H9 (cell line): Measurements from ENCODE around the gene PTPN21. TPM values are rescaled to one million over a fixed set of nuclear protein-coding genes. Genes with fewer than 3 reads are reported as not detected.

ENCODE experiments used
- DNase-seq: peaks from one replicate; pipeline ENCODE4 v3.0.0-alpha.2; 2017
- H2AFZ ChIP-seq: one replicate; pipeline ENCODE4 v1.6.1; 2013; ENCODE audit warnings: mild to moderate bottlenecking, low read length, control low read depth, moderate library complexity
- H2AK5ac ChIP-seq: 2 replicates; pipeline ENCODE4 v1.6.1; 2013; ENCODE audit warnings: low read length, control low read depth, mixed read lengths; ENCODE audit not compliant: insufficient read length
- H2BK120ac ChIP-seq: one replicate; pipeline ENCODE4 v1.6.1; 2013; ENCODE audit warnings: low read depth, mild to moderate bottlenecking, low read length, control low read depth, inconsistent platforms; ENCODE audit not compliant: poor library complexity, severe bottlenecking
- H2BK12ac ChIP-seq: 2 replicates; pipeline ENCODE4 v1.6.1; 2013; ENCODE audit warnings: low read length, control low read depth, mixed read lengths, low read depth; ENCODE audit not compliant: insufficient read length
- H2BK15ac ChIP-seq: 2 replicates; pipeline ENCODE4 v1.6.1; 2013; ENCODE audit warnings: low read depth, low read length, control low read depth
- H2BK20ac ChIP-seq: one replicate; pipeline ENCODE4 v1.6.1; 2013; ENCODE audit warnings: low read depth, mild to moderate bottlenecking, low read length, control low read depth, inconsistent platforms; ENCODE audit not compliant: poor library complexity, severe bottlenecking
- H2BK5ac ChIP-seq: 2 replicates; pipeline ENCODE4 v1.6.1; 2013; ENCODE audit warnings: low read length, control low read depth, mixed read lengths; ENCODE audit not compliant: insufficient read length
- H3K14ac ChIP-seq: 2 replicates; pipeline ENCODE4 v1.6.1; 2013; ENCODE audit warnings: low read length, control low read depth; ENCODE audit not compliant: insufficient read depth
- H3K18ac ChIP-seq: 2 replicates; pipeline ENCODE4 v1.6.1; 2013; ENCODE audit warnings: low read depth, mild to moderate bottlenecking, mixed read lengths, low read length, control low read depth; ENCODE audit not compliant: insufficient read length
- H3K23ac ChIP-seq: 2 replicates; pipeline ENCODE4 v1.6.1; 2013; ENCODE audit warnings: low read length, control low read depth, mixed read lengths, low read depth; ENCODE audit not compliant: insufficient read length
- H3K23me2 ChIP-seq: 2 replicates; pipeline ENCODE4 v1.6.1; 2013; ENCODE audit warnings: low read depth, mild to moderate bottlenecking, mixed read lengths, low read length, control low read depth; ENCODE audit not compliant: insufficient read length, poor library complexity, severe bottlenecking
- H3K27ac ChIP-seq: 2 replicates; pipeline ENCODE4 v1.5.1; 2013; ENCODE audit warnings: low read length, control low read depth, mixed read lengths, low read depth; ENCODE audit not compliant: insufficient read length
- H3K27me3 ChIP-seq: 2 replicates; pipeline ENCODE4 v1.6.1; 2013; ENCODE audit warnings: low read length, control low read depth, inconsistent platforms; ENCODE audit not compliant: insufficient read depth
- H3K4ac ChIP-seq: 2 replicates; pipeline ENCODE4 v1.6.1; 2013; ENCODE audit warnings: low read depth, mild to moderate bottlenecking, control low read depth, inconsistent platforms, low read length, moderate library complexity
- H3K4me1 ChIP-seq: 2 replicates; pipeline ENCODE4 v1.6.1; 2013; ENCODE audit warnings: low read length, control low read depth, inconsistent platforms; ENCODE audit not compliant: insufficient read depth
- H3K4me2 ChIP-seq: 2 replicates; pipeline ENCODE4 v1.6.1; 2013; ENCODE audit warnings: low read length, control low read depth, mixed read lengths; ENCODE audit not compliant: insufficient read length, insufficient read depth
- H3K56ac ChIP-seq: 2 replicates; pipeline ENCODE4 v1.6.1; 2013; ENCODE audit warnings: low read depth, mild to moderate bottlenecking, mixed read lengths, low read length, control low read depth; ENCODE audit not compliant: insufficient read length
- H3K79me1 ChIP-seq: 2 replicates; pipeline ENCODE4 v1.6.1; 2013; ENCODE audit warnings: low read depth, mild to moderate bottlenecking, moderate library complexity, low read length, control low read depth, inconsistent platforms; ENCODE audit not compliant: insufficient read depth, poor library complexity, severe bottlenecking
- H3K79me2 ChIP-seq: 2 replicates; pipeline ENCODE4 v1.6.1; 2013; ENCODE audit warnings: low read length, control low read depth, inconsistent platforms; ENCODE audit not compliant: insufficient read depth
- H3K9ac ChIP-seq: 2 replicates; pipeline ENCODE4 v1.6.1; 2013; ENCODE audit warnings: low read length, control low read depth, mixed read lengths; ENCODE audit not compliant: insufficient read length; ENCODE audit errors: extremely low read depth
- H3K9me3 ChIP-seq: one replicate; pipeline ENCODE4 v1.6.1; 2013; ENCODE audit warnings: low read depth, low read length, inconsistent platforms; ENCODE audit not compliant: control insufficient read depth
- H3T11ph ChIP-seq: one replicate; pipeline ENCODE4 v1.6.1; 2013; ENCODE audit warnings: mild to moderate bottlenecking, low read length, control low read depth, inconsistent platforms
- H4K20me1 ChIP-seq: one replicate; pipeline ENCODE4 v1.6.1; 2013; ENCODE audit not compliant: control insufficient read depth, insufficient read length, insufficient read depth
- H4K5ac ChIP-seq: 2 replicates; pipeline ENCODE4 v1.6.1; 2013; ENCODE audit warnings: low read depth, mild to moderate bottlenecking, mixed read lengths, low read length, control low read depth; ENCODE audit not compliant: insufficient read length
- H4K8ac ChIP-seq: replicated peaks from 2 replicates; pipeline ENCODE4 v1.6.1; 2013; ENCODE audit warnings: low read length, control low read depth, mixed read lengths, low read depth; ENCODE audit not compliant: insufficient read length
- H4K91ac ChIP-seq: 2 replicates; pipeline ENCODE4 v1.6.1; 2013; ENCODE audit warnings: low read depth, mild to moderate bottlenecking, moderate library complexity, mixed read lengths, low read length, control low read depth; ENCODE audit not compliant: insufficient read length
- H3K27ac Mint-ChIP-seq, 3 experiments: 2 replicates in 2 of 3; 3 replicates in 1 of 3; pipeline ENCODE4 v1.8.0; 2020 to 2021; ENCODE audit warnings: mixed read lengths in 3 of 3, mild to moderate bottlenecking in 1 of 3, moderate library complexity in 1 of 3
- H3K27me3 Mint-ChIP-seq: 2 replicates; pipeline ENCODE4 v1.8.0; 2021; ENCODE audit warnings: low read depth, mild to moderate bottlenecking, moderate library complexity, mixed read lengths
- H3K36me3 Mint-ChIP-seq, 3 experiments: 2 replicates in 2 of 3; 3 replicates in 1 of 3; pipeline ENCODE4 v1.8.0; 2020 to 2021; ENCODE audit warnings: low read depth in 3 of 3, mixed read lengths in 3 of 3; ENCODE audit not compliant: insufficient read depth in 1 of 3
- H3K4me1 Mint-ChIP-seq, 2 experiments: 2 replicates each; pipeline ENCODE4 v1.8.0; 2020; ENCODE audit warnings: mixed read lengths in 2 of 2
- H3K4me3 Mint-ChIP-seq, 2 experiments: 2 replicates in 1 of 2; 3 replicates in 1 of 2; pipeline ENCODE4 v1.8.0; 2020 to 2021; ENCODE audit warnings: mild to moderate bottlenecking in 2 of 2, mixed read lengths in 2 of 2, moderate library complexity in 1 of 2
- H3K9me3 Mint-ChIP-seq, 2 experiments: 2 replicates in 1 of 2; 3 replicates in 1 of 2; pipeline ENCODE4 v1.8.0; 2020; ENCODE audit warnings: mild to moderate bottlenecking in 2 of 2, mixed read lengths in 2 of 2, moderate library complexity in 1 of 2
- WGBS: extraction: QIAGEN DNeasy Blood & Tissue Kit; methylation state at CpG from one replicate; pipeline ENCODE4 v1.1.7; 2013; ENCODE audit warnings: missing lambda C conversion rate, low lambda C conversion rate, mixed read lengths; ENCODE audit not compliant: insufficient read length; ENCODE audit errors: extremely low coverage; 5-methylcytosine and 5-hydroxymethylcytosine counted together
- total RNA-seq: library from RNA; stranded (reverse); gene quantifications from 2 replicates; pipeline ENCODE4 v1.2.1, GENCODE V29; 2021
- TF ChIP-seq, protein P1 (sequence below): fragments of 200-600 bp; sonication (generic); conservative IDR thresholded peaks from 3 replicates; pipeline ENCODE4 v1.8.0; 2021; ENCODE audit warnings: antibody characterized with exemption, mild to moderate bottlenecking

The PTPN21 gene
- total RNA-seq, 1 experiment from 2014 or later, result 14.3 TPM

DNA sequence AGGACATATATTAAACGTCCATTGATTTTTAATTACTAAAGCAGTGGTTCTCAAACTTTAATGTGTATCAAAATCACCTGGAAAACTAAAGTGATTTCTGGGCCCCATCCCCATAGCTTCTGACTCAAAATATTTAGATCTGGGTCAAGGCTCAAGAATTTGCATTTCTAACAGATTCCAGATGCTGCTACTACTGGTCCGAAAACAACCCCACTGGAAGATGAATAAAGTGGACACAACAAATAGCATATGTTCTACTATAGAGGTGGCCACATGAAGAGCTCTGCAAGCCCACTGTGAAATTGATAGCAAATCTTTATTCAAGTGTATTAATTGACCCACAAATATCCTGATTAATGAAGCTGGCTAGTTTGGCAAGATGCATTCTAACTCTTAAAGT, 99.9 kb downstream of the PTPN21 start:
- H2BK120ac ChIP-seq, result no peak overlapping the region
- no peak overlapping the region for H3K27ac ChIP-seq
- H3K4me2 ChIP-seq, result no peak overlapping the region
- no peaks in the 10 kb centered on the region for H3K27me3 ChIP-seq
- no peaks in the 10 kb centered on the region for H3K23me2 ChIP-seq
- H2AK5ac ChIP-seq, result no peak overlapping the region
- H3K18ac ChIP-seq, result no peak overlapping the region
- DNase-seq, result no peak
- Mint-ChIP-seq H3K36me3 (peaks cover 16 to 46% (median 30%) of the 10 kb centered on the region in 3 experiments), H3K27ac (no peak overlapping the region), H3K4me3 (no peak overlapping the region), H3K9me3 (peaks cover 14 to 15% of the 10 kb centered on the region in 2 experiments), H3K4me1 (no peaks in the 10 kb centered on the region), H3K27me3 (no peaks in the 10 kb centered on the region; the same call in 1 of the 2 replicates)
- no peak overlapping the region for H2BK20ac ChIP-seq
- TF ChIP-seq, protein P1, sequence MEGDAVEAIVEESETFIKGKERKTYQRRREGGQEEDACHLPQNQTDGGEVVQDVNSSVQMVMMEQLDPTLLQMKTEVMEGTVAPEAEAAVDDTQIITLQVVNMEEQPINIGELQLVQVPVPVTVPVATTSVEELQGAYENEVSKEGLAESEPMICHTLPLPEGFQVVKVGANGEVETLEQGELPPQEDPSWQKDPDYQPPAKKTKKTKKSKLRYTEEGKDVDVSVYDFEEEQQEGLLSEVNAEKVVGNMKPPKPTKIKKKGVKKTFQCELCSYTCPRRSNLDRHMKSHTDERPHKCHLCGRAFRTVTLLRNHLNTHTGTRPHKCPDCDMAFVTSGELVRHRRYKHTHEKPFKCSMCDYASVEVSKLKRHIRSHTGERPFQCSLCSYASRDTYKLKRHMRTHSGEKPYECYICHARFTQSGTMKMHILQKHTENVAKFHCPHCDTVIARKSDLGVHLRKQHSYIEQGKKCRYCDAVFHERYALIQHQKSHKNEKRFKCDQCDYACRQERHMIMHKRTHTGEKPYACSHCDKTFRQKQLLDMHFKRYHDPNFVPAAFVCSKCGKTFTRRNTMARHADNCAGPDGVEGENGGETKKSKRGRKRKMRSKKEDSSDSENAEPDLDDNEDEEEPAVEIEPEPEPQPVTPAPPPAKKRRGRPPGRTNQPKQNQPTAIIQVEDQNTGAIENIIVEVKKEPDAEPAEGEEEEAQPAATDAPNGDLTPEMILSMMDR, result no peak
- H3K9me3 ChIP-seq, result no peaks in the 10 kb centered on the region
- H3T11ph ChIP-seq, result no peak overlapping the region
- H2BK5ac ChIP-seq, result no peak overlapping the region
- H3K79me2 ChIP-seq, result no peaks in the 10 kb centered on the region
- no peak overlapping the region for H3K4ac ChIP-seq
- no peak overlapping the region for H2BK12ac ChIP-seq
- no peak overlapping the region for H3K9ac ChIP-seq
- no peak overlapping the region for H2AFZ ChIP-seq
- WGBS, result no CpG with 5 or more reads among the region's 2 CpGs
- no peak overlapping the region for H4K91ac ChIP-seq
- H2BK15ac ChIP-seq, result no peak overlapping the region
- no peak overlapping the region for H3K23ac ChIP-seq
- no peaks in the 10 kb centered on the region for H3K79me1 ChIP-seq
- no peaks in the 10 kb centered on the region for H3K4me1 ChIP-seq
- no peak overlapping the region for H3K56ac ChIP-seq
- no peak overlapping the region for H3K14ac ChIP-seq
- H4K8ac ChIP-seq, result no peak overlapping the region
- no peaks in the 10 kb centered on the region for H4K20me1 ChIP-seq
- no peak overlapping the region for H4K5ac ChIP-seq
